ENCODE data around the gene ZFAND3. TPM values are rescaled to one million over a fixed set of nuclear protein-coding genes. Genes with fewer than 3 reads are reported as not detected.
A peak's percentile ranks its signal among the peaks of the same experiment; 100 is the strongest.

The ZFAND3 gene
- total and polyA plus RNA-seq, 4 donors: 24.5 to 152 (median 81.6) TPM

DNA sequence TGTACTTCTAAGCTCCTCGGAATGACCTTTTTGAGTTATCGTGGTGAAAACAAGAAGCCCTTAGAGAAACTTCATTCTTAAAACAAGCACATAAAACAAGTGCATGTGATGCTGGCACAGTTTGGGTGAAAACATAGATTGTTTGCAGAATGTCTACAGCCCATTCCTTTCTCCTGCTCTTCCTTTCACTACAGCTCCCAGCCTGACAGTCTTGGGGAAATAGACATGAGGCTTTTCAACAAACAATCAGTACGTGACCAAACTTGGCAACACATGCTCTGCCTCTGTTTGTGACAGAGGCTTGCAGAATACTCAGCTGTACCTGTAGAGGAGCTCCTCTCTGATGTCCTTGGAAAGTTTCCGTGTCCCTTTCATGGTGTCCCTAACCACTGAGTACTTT lies 321.6 kb downstream of the ZFAND3 start:
- no peak overlapping the region for H3K4me3 ChIP-seq (ENCODE audit: low read depth, low read length)
- WGBS (ENCODE audit: insufficient coverage): 43% methylated on average over 1 of the region's 4 CpGs
- peak in 2 of 6 donors; percentile 46 to 63 for DNase-seq (ENCODE audit: low read depth in 4 of 6, low spot score in 6 of 6)

DNA sequence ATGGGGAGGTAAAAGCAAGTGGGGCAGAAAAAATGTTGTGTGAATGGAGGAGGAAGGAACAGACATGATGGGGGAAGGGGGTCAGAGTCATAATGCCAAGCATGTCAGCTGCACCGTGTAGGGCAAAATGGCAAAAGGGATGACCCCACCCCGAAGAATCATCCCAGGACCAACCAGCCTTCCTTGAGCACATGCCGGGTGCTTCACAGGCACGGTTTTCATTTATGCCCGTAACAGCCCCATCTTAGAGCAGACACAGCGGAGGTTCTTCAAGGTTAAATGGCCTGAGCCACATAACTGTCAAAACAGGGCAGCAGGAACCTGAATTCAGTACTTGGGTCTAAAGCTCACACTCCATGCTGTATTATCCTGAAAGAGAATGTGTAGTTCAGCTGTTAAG lies 322.2 kb downstream of the ZFAND3 start:
- no peaks in the 10 kb centered on the region for H3K36me3 ChIP-seq (ENCODE audit: control insufficient read depth, insufficient read depth, low read length)
- DNase-seq (ENCODE audit: low read depth in 4 of 6, low spot score in 6 of 6): no peak
- no peak overlapping the region for H3K4me3 ChIP-seq (ENCODE audit: low read depth, low read length)
- H3K27me3 ChIP-seq (ENCODE audit: control insufficient read depth, insufficient read depth, low read length): no peaks in the 10 kb centered on the region
- H3K4me1 ChIP-seq (ENCODE audit: control insufficient read depth, insufficient read depth, low read length): peaks cover 33% of the 10 kb centered on the region
- 94% methylated on average over 4 of the region's 6 CpGs for WGBS (ENCODE audit: insufficient coverage)
- peaks cover 2% of the 10 kb centered on the region for H3K9me3 ChIP-seq (ENCODE audit: control insufficient read depth, insufficient read depth, low read length)
- H3K27ac ChIP-seq (ENCODE audit: low read depth, low read length): no peak overlapping the region

More for the DNA sequence above, 321.6 kb downstream of the ZFAND3 start:
- no peaks in the 10 kb centered on the region for H3K27me3 ChIP-seq (ENCODE audit: control insufficient read depth, insufficient read depth, low read length)
- no peaks in the 10 kb centered on the region for H3K36me3 ChIP-seq (ENCODE audit: control insufficient read depth, insufficient read depth, low read length)
- peaks cover 2% of the 10 kb centered on the region for H3K9me3 ChIP-seq (ENCODE audit: control insufficient read depth, insufficient read depth, low read length)
- H3K27ac ChIP-seq (ENCODE audit: low read depth, low read length): no peak overlapping the region
- peaks cover 35% of the 10 kb centered on the region for H3K4me1 ChIP-seq (ENCODE audit: control insufficient read depth, insufficient read depth, low read length)

DNA sequence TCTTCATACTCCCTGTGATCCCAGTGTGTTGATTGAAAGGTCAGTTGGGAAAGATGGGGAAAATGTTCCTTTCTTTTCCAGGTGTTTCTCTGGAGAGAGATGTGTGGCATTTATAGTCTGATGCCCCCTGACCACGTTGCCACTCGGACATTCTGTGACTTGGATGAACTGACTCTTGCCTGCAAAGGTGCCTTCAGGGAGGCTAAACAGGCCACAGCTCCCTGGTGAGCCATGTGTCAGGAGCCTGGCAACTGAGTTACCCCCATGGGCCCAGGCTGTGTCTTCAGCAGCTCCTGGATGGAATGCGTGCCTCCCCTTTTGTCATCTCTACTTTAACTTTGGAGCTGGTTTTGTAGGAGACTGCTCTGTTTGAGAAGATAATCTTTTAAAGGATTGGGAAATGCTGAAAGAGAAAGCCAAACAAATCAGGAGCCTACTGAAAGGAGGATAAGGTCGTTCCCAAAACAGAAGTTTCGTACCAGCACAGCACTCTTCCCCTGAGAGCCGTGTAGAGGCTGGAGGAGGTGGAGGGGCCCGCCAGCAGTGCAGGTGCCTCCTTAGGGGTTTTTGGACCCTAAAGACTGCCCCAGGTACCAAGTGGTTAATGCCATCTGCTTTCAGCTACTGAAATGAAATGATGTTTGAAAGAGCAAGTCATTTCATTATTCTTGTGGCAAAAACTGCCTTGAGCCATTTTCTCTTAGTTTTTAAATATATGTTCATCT lies 322.8 kb downstream of the ZFAND3 start:
- H3K36me3 ChIP-seq (ENCODE audit: control insufficient read depth, insufficient read depth, low read length): no peaks in the 10 kb centered on the region
- WGBS (ENCODE audit: insufficient coverage): 72% methylated on average over 3 of the region's 7 CpGs

DNA sequence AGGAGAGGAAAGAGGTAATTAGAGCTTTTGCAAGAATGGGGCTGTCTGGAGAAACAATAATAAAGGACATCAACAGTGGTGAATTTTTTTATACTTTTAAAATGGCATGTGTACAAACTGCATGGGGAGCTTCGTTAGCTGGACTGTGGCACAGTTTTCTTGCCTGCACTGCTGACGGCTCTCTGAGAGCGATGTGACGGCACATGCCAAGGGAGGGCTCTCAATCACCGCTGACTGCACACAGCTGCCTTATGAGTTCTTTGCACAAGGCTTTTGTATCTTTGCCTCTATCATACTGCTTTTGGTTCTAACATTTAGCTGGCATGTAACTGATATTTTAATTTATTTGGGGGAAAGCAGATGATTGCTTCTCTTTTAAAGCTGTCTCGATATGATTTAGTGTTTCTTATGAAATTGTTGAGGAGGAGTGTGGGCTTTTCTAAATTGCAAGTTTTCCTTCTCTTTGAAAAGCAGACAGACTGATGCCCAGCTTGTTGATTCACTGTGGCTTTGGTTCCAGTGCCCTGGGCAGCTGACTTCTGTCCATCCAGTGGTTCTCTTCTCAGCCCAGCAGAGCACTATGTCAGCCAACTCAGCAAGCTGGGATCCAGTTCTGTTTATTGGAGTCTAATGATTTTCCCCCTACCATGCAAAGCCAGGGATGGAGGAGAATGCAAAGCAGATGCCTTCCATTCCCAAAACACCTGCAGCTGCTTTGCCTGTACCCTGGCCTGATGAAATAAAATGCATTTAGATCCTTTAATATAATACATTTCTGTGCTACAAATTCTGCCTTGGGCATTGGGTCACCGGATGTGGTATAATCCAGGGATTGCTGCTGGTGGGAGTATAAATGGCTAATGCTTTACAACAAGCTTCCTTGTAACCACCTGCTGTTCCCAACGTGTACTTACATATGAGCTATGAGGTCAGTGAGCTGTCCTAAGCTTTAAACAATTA lies 323.9 kb downstream of the ZFAND3 start:
- no peaks in the 10 kb centered on the region for H3K36me3 ChIP-seq (ENCODE audit: control insufficient read depth, insufficient read depth, low read length)
- no peak overlapping the region for H3K4me3 ChIP-seq (ENCODE audit: low read depth, low read length)
- H3K27ac ChIP-seq (ENCODE audit: low read depth, low read length): no peak overlapping the region
- H3K9me3 ChIP-seq (ENCODE audit: control insufficient read depth, insufficient read depth, low read length): peaks cover 2% of the 10 kb centered on the region
- peaks cover 25% of the 10 kb centered on the region for H3K4me1 ChIP-seq (ENCODE audit: control insufficient read depth, insufficient read depth, low read length)
- 23% methylated on average over 4 of the region's 8 CpGs for WGBS (ENCODE audit: insufficient coverage)
- DNase-seq (ENCODE audit: low read depth in 4 of 6, low spot score in 6 of 6): peak in 2 of 6 donors; percentile 59 to 89
- no peaks in the 10 kb centered on the region for H3K27me3 ChIP-seq (ENCODE audit: control insufficient read depth, insufficient read depth, low read length)

More for the DNA sequence above, 322.8 kb downstream of the ZFAND3 start:
- Histone ChIP-seq H3K4me3 (ENCODE audit: low read depth, low read length) (no peak overlapping the region), H3K9me3 (ENCODE audit: control insufficient read depth, insufficient read depth, low read length) (peaks cover 2% of the 10 kb centered on the region), H3K4me1 (ENCODE audit: control insufficient read depth, insufficient read depth, low read length) (peaks cover 33% of the 10 kb centered on the region), H3K27me3 (ENCODE audit: control insufficient read depth, insufficient read depth, low read length) (no peaks in the 10 kb centered on the region), H3K27ac (ENCODE audit: low read depth, low read length) (no peak overlapping the region)
- DNase-seq (ENCODE audit: low read depth in 4 of 6, low spot score in 6 of 6): no peak

DNA sequence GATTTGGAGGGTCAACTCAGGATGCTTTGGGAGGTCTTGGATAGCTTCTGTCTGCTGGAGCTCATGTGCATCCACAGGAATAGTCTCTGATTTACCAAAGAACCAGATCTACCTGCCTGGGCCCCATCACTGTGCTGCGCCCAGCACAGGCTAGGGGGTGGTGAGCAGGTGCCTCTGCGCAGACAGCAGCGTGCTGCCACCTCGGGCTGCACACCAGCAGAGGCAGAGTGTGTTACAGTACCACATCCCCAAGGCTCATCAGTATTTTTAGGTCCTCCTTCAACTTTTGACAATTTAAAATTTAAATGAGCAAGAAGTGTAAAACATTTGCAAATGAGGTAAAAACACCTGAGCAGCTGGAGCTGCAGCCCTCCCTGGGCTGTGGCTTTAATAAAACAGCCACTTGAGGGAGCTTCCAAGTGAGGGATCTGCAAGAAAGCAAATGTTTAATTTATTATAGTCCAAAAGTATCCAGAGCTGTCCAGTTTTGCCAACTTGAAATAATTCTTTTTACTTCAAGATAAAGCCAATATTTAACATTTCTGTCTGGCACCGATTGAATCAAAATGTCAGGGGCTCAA lies 324.9 kb downstream of the ZFAND3 start:
- H3K27ac ChIP-seq (ENCODE audit: low read depth, low read length): no peak overlapping the region
- H3K4me1 ChIP-seq (ENCODE audit: control insufficient read depth, insufficient read depth, low read length): peaks cover 32% of the 10 kb centered on the region
- WGBS (ENCODE audit: insufficient coverage): 83% methylated on average over 1 of the region's 5 CpGs

DNA sequence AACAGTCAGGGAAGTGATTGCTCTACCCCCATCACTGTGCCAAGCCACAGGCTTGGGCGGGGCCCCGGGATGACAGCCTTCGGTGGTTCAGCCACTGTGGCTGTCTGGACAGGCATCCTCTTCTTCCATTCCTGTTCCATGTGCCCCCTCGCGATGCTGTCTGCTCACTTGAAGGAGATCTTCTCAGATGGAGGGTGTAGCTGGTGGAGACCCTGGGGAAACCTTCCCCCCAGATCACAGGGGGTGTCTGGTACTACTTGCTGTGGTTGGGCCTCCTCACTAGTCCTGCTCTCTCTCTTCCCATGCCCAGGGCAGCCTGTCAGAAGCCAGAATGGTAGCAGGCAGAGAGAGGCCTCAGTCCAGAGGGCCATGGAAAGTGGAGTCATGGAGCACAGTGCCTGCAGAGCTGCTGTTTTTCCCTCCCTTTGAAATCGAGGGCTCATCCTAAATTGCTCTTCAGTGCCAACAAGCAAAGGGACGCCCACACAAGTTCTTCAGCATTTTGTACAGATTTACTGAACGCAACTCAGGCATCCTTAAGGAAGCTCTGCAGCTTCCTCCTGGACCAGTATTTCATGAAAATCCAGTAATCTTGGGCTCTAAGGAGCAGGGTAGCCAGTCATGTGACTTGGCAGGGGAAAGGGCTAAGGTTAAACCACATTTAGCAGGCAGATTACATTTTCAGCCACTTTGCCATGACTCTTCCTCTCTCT lies 326.6 kb downstream of the ZFAND3 start:
- Histone ChIP-seq H3K36me3 (ENCODE audit: control insufficient read depth, insufficient read depth, low read length) (peaks cover 4% of the 10 kb centered on the region), H3K9me3 (ENCODE audit: control insufficient read depth, insufficient read depth, low read length) (no peaks in the 10 kb centered on the region), H3K4me3 (ENCODE audit: low read depth, low read length) (no peak overlapping the region), H3K27ac (ENCODE audit: low read depth, low read length) (no peak overlapping the region), H3K27me3 (ENCODE audit: control insufficient read depth, insufficient read depth, low read length) (no peaks in the 10 kb centered on the region), H3K4me1 (ENCODE audit: control insufficient read depth, insufficient read depth, low read length) (peaks cover 34% of the 10 kb centered on the region)
- DNase-seq (ENCODE audit: low read depth in 4 of 6, low spot score in 6 of 6): no peak
- 88% methylated on average over 3 of the region's 8 CpGs for WGBS (ENCODE audit: insufficient coverage)

More for the DNA sequence above, 324.9 kb downstream of the ZFAND3 start:
- H3K36me3 ChIP-seq (ENCODE audit: control insufficient read depth, insufficient read depth, low read length): no peaks in the 10 kb centered on the region
- H3K27me3 ChIP-seq (ENCODE audit: control insufficient read depth, insufficient read depth, low read length): no peaks in the 10 kb centered on the region
- DNase-seq (ENCODE audit: low read depth in 4 of 6, low spot score in 6 of 6): no peak
- no peak overlapping the region for H3K4me3 ChIP-seq (ENCODE audit: low read depth, low read length)
- peaks cover 2% of the 10 kb centered on the region for H3K9me3 ChIP-seq (ENCODE audit: control insufficient read depth, insufficient read depth, low read length)

DNA sequence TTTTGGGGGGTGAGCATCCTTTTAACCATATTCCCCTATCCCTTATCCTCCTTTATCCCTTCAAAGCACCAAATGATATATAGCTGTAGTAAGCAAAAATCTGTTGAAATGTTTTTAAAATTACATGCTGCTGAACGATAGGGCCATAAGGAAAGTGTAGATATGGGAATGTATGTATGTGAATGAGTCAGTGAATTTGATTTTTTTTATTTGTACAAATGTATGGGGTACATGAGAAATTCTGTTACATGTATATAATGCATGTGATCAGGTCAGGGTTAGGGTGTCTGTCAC lies 327.2 kb downstream of the ZFAND3 start:
- WGBS (ENCODE audit: insufficient coverage): 100% methylated on average over 1 of the region's 1 CpG
- H3K4me1 ChIP-seq (ENCODE audit: control insufficient read depth, insufficient read depth, low read length): peaks cover 34% of the 10 kb centered on the region

DNA sequence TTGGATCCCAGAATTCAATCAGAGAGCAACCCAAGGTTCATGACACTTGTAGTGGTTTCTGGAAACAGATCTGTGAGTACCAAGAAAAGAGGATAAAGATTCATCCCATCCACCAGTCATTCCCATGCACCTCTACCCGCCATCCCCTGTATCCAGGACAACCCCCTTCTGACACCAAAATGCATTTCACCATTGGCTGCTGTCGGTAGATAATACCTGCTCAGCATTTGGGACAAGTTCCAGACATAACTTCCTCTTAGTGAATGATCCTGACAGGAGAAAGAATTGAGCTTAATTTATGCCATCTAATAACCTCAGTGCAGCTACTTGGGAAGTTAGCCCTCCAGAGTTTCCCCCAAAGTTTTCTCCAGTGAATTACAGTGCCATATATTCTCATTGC lies 329.1 kb downstream of the ZFAND3 start:
- H3K4me1 ChIP-seq (ENCODE audit: control insufficient read depth, insufficient read depth, low read length): peaks cover 29% of the 10 kb centered on the region
- no peak overlapping the region for H3K4me3 ChIP-seq (ENCODE audit: low read depth, low read length)
- DNase-seq (ENCODE audit: low read depth in 4 of 6, low spot score in 6 of 6): peak in 1 of 6 donors; percentile 29
- H3K27ac ChIP-seq (ENCODE audit: low read depth, low read length): no peak overlapping the region
- no peaks in the 10 kb centered on the region for H3K9me3 ChIP-seq (ENCODE audit: control insufficient read depth, insufficient read depth, low read length)
- H3K36me3 ChIP-seq (ENCODE audit: control insufficient read depth, insufficient read depth, low read length): peaks cover 21% of the 10 kb centered on the region
- H3K27me3 ChIP-seq (ENCODE audit: control insufficient read depth, insufficient read depth, low read length): no peaks in the 10 kb centered on the region
- 50% methylated on average over 1 of the region's 2 CpGs for WGBS (ENCODE audit: insufficient coverage)

More for the DNA sequence above, 327.2 kb downstream of the ZFAND3 start:
- Histone ChIP-seq H3K27me3 (ENCODE audit: control insufficient read depth, insufficient read depth, low read length) (no peaks in the 10 kb centered on the region), H3K36me3 (ENCODE audit: control insufficient read depth, insufficient read depth, low read length) (peaks cover 4% of the 10 kb centered on the region), H3K27ac (ENCODE audit: low read depth, low read length) (no peak overlapping the region), H3K9me3 (ENCODE audit: control insufficient read depth, insufficient read depth, low read length) (no peaks in the 10 kb centered on the region), H3K4me3 (ENCODE audit: low read depth, low read length) (no peak overlapping the region)
- no peak for DNase-seq (ENCODE audit: low read depth in 4 of 6, low spot score in 6 of 6)

DNA sequence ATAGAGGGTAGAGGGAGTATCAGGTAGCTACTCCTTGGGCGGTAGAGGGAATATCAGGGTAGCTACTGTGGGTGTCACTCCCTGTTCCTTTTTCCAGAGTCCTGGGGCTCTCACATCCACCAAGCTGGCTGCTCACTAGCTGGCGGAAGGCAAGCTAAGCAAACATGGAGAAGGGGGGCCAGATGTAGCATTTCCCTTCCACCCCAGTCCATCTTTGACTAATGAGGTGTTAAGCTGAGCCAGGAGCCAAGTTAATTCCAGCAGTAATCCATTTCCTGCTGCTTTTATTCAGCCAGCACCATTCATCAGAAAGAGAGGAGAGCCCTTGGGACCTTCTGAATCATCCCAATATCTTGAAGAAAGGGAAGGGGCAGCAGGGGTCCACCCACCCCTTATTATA lies 330.0 kb downstream of the ZFAND3 start:
- DNase-seq (ENCODE audit: low read depth in 4 of 6, low spot score in 6 of 6): peak in 1 of 6 donors; percentile 83
- no peak overlapping the region for H3K27ac ChIP-seq (ENCODE audit: low read depth, low read length)

More for the DNA sequence above, 330.0 kb downstream of the ZFAND3 start:
- peaks cover 30% of the 10 kb centered on the region for H3K4me1 ChIP-seq (ENCODE audit: control insufficient read depth, insufficient read depth, low read length)
- H3K9me3 ChIP-seq (ENCODE audit: control insufficient read depth, insufficient read depth, low read length): no peaks in the 10 kb centered on the region
- no peak overlapping the region for H3K4me3 ChIP-seq (ENCODE audit: low read depth, low read length)
- WGBS (ENCODE audit: insufficient coverage): no CpG with 5 or more reads among the region's 2 CpGs
- no peaks in the 10 kb centered on the region for H3K27me3 ChIP-seq (ENCODE audit: control insufficient read depth, insufficient read depth, low read length)
- H3K36me3 ChIP-seq (ENCODE audit: control insufficient read depth, insufficient read depth, low read length): peaks cover 28% of the 10 kb centered on the region

Data from spinal cord (tissue), 10 donors.